DMS 273 (cell line): ENCODE results near the gene GFOD1.
"Not testable (repeated sequence)": the region's sequence is repeated elsewhere in the genome, so short reads cannot be mapped to it uniquely, and the experiment has no call there.

Experiments used
- DNase-seq: peaks from one replicate; lab custom pipeline; 2025; ENCODE audit not compliant: unreplicated experiment; lab: John Stamatoyannopoulos, UW

GFOD1 gene

GRCh38 chr6:13331516-13332348 is 155.7 kb downstream of the GFOD1 start:
- peak; percentile 62 for DNase-seq

GRCh38 chr6:13328875-13329183 is 158.6 kb downstream of the GFOD1 start:
- DNase-seq: no peak

GRCh38 chr6:13328076-13328874 is 159.1 kb downstream of the GFOD1 start, which contains the start of gene TBC1D7:
TBC1D7 (minus strand) TSS chr6:13328537; CDS start chr6:13326898, 1,639 bp downstream.
- peak; percentile 95 for DNase-seq

GRCh38 chr6:13327691-13328075 is 159.7 kb downstream of the GFOD1 start:
- DNase-seq: peak; percentile 51

DNA sequence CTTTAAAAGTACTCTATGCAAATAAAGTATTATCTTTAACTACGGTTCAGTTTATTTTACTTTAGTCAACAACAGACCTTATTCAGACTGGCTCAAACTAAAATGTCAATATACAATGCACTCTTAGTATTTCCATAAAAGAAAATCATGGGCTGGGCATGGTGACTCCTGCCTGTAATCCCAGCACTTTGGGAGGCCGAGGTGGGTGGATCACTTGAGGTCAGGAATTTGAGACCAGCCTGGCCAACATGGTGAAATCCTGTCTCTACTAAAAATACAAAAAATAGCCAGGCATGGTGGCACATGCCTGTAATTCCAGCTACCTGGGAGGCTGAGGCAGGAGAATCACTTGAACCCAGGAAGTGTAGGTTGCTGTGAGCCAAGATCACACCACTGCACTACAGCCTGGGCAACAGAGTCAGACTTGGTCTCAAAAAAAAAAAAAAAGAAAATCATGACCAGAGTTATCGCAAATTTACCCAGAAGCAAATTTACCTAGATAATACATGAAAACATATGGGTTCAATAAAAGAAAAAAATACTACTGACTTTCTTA is 161.3 kb downstream of the GFOD1 start:
- not testable (repeated sequence) for DNase-seq

- DNase-seq: no peak
Measured at GRCh38 chr6:13319891-13320564, 167.4 kb downstream of the GFOD1 start.

DNA sequence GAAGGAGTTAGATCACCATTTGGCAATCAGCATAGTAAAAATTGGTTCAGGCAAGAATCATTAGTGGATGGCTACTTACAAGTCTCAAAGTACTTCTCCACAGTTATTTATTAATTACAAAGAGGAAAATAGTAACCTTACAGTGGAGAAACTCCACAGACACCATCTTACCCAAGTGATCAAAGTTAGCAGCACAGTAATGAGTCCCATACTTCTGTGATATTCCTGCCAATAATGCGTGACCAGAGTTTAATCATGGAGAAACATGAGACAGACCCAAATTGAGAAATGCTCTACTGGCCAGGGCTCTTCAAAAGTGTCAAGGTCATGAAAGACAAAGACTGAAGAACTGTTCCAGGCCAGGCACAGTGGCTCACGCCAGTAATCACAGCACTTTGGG is 168.6 kb downstream of the GFOD1 start:
- no peak for DNase-seq

- no peak for DNase-seq
Measured at GRCh38 chr6:13315896-13316295, 171.5 kb downstream of the GFOD1 start.

GRCh38 chr6:13314806-13315205 is 172.6 kb downstream of the GFOD1 start:
- DNase-seq: no peak

GRCh38 chr6:13311155-13311554 is 176.2 kb downstream of the GFOD1 start:
- no peak for DNase-seq

DNA sequence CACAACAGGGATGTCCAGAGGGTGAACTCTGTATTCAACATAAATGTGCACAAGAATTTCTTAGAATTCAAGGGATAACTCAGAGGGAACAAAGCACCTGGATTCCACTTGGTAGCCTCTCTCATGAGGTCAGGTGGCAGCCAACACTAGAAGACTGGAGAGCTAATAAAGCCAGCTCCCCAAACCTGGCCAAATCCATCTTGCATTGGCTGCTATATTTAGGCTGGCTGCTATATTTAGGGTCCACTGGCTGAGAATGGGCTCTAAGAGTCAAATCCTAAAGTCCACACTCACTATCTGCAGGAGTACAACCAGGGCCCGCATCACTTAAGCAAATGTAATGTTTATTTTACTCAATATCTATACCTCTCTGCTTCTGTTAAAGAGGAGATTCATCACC is 179.1 kb downstream of the GFOD1 start:
- no peak for DNase-seq
